ENCODE data around the gene C1orf210.

DNA sequence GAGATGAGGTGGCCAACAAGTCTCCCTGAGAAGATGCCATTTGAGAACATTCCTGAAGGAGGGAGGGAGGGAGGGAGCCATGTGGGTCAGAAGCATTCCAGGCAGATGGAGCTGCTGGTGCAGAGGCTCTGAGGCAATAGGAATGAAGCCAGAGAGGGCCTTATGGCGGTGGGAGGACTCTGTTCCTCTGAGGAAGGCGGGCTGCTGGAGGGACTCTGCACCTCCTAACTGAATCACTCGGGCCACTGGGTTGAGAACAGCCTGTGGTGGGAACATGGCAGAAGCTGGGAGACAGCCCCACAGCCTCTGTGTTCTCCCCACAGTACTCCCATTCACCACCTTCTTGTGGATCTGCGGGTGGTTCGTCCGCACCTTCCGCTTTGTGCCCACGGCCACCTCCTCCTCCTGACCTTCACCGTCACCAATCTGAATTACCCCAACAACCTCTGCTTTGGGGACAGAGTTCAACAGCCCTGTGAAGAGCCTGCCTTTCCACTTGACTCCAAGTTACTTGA is 18.0 kb downstream of the C1orf210 start:
- TF ChIP-seq, protein P1, sequence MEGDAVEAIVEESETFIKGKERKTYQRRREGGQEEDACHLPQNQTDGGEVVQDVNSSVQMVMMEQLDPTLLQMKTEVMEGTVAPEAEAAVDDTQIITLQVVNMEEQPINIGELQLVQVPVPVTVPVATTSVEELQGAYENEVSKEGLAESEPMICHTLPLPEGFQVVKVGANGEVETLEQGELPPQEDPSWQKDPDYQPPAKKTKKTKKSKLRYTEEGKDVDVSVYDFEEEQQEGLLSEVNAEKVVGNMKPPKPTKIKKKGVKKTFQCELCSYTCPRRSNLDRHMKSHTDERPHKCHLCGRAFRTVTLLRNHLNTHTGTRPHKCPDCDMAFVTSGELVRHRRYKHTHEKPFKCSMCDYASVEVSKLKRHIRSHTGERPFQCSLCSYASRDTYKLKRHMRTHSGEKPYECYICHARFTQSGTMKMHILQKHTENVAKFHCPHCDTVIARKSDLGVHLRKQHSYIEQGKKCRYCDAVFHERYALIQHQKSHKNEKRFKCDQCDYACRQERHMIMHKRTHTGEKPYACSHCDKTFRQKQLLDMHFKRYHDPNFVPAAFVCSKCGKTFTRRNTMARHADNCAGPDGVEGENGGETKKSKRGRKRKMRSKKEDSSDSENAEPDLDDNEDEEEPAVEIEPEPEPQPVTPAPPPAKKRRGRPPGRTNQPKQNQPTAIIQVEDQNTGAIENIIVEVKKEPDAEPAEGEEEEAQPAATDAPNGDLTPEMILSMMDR (IDR thresholded peaks at IDR 0.05), result no peak
- TF ChIP-seq POLR2A (IDR thresholded peaks at IDR 0.05), result no peak
